H1 (cell line): ENCODE results near the gene TMEM222. TPM values are rescaled to one million over a fixed set of nuclear protein-coding genes. Genes with fewer than 3 reads are reported as not detected.
A peak's percentile ranks its signal among the peaks of the same experiment; 100 is the strongest.

ENCODE experiments used
- TAF1 ChIP-seq: IDR thresholded peaks from 2 replicates; pipeline ENCODE4 v1.6.1; 2011; ENCODE audit warnings: mild to moderate bottlenecking, low read depth, low read length
- TCF12 ChIP-seq: IDR thresholded peaks from 2 replicates; pipeline ENCODE4 v1.6.1; 2011; ENCODE audit warnings: low read depth, mild to moderate bottlenecking, low read length
- polyA plus RNA-seq, 7 experiments: library from polyadenylated mRNA; depleted of rRNA in 3 of 7; stranded (reverse) in 5 of 7; unstranded in 2 of 7; fragments of >200 nt in 5 of 7; fragments of 200-250 nt in 2 of 7; gene quantifications; 1 replicate in 5 of 7; 2 replicates in 1 of 7; 4 replicates in 1 of 7; pipeline versions ENCODE4 v1.2.1 to v1.2.3, GENCODE V29; 2011 to 2013; ENCODE audit warnings: missing spikeins in 2 of 7, mixed read lengths in 2 of 7
- total RNA-seq: library from RNA; stranded (reverse); fragmentation: NEBNext Ultra II Directional; extraction: Animal tissue kit (Norgen Biotek cat#: 25700); gene quantifications from 2 replicates; pipeline ENCODE4 v1.2.1, GENCODE V29; 2021
- TF ChIP-seq, protein P1 (sequence below): IDR thresholded peaks from 2 replicates; pipeline ENCODE4 v1.6.1; 2012; ENCODE audit warnings: inconsistent platforms
- TF ChIP-seq, protein P2 (sequence below): IDR thresholded peaks from 2 replicates; pipeline ENCODE4 v1.6.1; 2012; ENCODE audit warnings: inconsistent platforms

The TMEM222 gene
- total and polyA plus RNA-seq, 2 of the 8 experiments (the other 6 are each of a cell fraction or from before 2014, with no cell fraction given), result 27.0 to 51.8 TPM

DNA sequence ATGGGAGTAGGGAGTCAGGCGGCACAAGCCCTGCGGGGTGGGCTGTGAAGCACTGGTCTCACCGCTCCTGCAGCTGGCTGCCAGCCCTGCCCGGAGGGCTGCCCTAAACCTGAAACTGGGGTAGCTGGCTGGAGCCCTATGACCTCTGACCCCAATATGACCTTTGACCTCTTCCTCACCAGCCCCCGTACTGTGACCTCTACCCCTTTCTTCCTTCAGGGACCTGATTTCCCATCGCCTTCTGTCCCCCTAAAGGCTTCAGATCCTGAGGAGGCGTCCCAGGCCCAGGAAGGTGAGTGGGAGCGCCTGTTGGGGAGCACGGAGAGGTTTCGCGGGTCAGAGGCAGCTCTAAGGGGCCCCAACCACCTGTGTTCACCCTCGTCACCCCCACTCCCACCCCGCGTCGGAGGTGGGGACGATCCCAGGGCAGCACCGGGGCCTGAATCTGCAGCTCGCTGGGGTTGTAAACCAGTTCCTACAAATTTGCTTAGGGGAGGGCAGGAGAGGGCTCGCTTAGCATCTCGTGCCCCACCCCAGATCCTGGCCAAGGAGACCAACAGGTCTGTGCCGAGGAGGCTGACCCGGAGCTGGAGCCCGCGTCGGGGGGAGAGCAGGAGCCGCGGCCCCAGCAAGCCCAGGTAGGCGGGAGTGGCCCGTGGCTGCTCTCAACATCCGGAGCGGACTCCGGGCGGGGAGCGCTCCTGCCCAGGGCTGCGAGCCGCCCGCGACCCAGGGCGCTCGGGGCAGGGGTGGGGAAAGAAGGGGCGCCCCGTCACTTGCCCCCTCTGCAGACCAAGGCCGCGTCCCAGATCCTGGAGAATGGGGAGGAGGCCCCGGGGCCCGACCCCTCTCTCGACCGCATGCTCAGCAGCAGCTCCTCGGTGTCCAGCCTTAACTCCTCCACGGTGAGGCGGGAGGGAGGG, 27.2 kb downstream of the TMEM222 start (continued):
- TF ChIP-seq, protein P1, sequence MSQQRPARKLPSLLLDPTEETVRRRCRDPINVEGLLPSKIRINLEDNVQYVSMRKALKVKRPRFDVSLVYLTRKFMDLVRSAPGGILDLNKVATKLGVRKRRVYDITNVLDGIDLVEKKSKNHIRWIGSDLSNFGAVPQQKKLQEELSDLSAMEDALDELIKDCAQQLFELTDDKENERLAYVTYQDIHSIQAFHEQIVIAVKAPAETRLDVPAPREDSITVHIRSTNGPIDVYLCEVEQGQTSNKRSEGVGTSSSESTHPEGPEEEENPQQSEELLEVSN, result peak; percentile 83
- TF ChIP-seq, protein P2, sequence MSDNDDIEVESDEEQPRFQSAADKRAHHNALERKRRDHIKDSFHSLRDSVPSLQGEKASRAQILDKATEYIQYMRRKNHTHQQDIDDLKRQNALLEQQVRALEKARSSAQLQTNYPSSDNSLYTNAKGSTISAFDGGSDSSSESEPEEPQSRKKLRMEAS, result peak; percentile 54
- TF ChIP-seq TCF12 (no peak), TAF1 (peak; percentile 34; the same call in 1 of the 2 replicates)
